HCT116 (cell line): ENCODE measurements around the gene ATXN1.

Experiments
- EGR1 ChIP-seq: IDR thresholded peaks from 2 replicates; pipeline ENCODE4 v1.6.1; 2012; ENCODE audit warnings: low read depth
- EZH2 ChIP-seq: fragments of 200-600 bp; sonication (generic); IDR thresholded peaks from 2 replicates; pipeline ENCODE4 v1.6.1; 2017; ENCODE audit warnings: antibody characterized with exemption, mixed run types
- EZH2phosphoT487 ChIP-seq: fragments of 200-600 bp; IDR thresholded peaks from 2 replicates; pipeline ENCODE4 v1.6.1; 2018; ENCODE audit warnings: antibody characterized with exemption, borderline replicate concordance
- POLR2A ChIP-seq: IDR thresholded peaks from 2 replicates; pipeline ENCODE4 v1.7.0; 2011; ENCODE audit warnings: borderline replicate concordance; ENCODE audit not compliant: insufficient read depth, insufficient read length; ENCODE audit errors: extremely low read depth
- TF ChIP-seq, protein P1 (sequence below), 3 experiments: fragments of 200-600 bp in 1 of 3; sonication (generic) in 1 of 3; IDR thresholded peaks in 2 of 3; conservative IDR thresholded peaks in 1 of 3; 2 replicates each; pipeline ENCODE4 v1.5.1; 2012 to 2017; ENCODE audit warnings: low read depth in 2 of 3, low read length in 2 of 3, antibody characterized with exemption in 1 of 3, borderline replicate concordance in 1 of 3, control low read depth in 1 of 3, mild to moderate bottlenecking in 1 of 3, mixed read lengths in 1 of 3, mixed run types in 1 of 3, moderate library complexity in 1 of 3; ENCODE audit not compliant: insufficient read depth in 1 of 3

- TF ChIP-seq, protein P1, sequence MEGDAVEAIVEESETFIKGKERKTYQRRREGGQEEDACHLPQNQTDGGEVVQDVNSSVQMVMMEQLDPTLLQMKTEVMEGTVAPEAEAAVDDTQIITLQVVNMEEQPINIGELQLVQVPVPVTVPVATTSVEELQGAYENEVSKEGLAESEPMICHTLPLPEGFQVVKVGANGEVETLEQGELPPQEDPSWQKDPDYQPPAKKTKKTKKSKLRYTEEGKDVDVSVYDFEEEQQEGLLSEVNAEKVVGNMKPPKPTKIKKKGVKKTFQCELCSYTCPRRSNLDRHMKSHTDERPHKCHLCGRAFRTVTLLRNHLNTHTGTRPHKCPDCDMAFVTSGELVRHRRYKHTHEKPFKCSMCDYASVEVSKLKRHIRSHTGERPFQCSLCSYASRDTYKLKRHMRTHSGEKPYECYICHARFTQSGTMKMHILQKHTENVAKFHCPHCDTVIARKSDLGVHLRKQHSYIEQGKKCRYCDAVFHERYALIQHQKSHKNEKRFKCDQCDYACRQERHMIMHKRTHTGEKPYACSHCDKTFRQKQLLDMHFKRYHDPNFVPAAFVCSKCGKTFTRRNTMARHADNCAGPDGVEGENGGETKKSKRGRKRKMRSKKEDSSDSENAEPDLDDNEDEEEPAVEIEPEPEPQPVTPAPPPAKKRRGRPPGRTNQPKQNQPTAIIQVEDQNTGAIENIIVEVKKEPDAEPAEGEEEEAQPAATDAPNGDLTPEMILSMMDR (IDR thresholded peaks at IDR 0.05 in 2 of 3, conservative IDR thresholded peaks at IDR 0.05 in 1 of 3; ENCODE audit: borderline replicate concordance in 1 of 3, insufficient read depth in 1 of 3, low read depth in 2 of 3, low read length in 2 of 3): no peak
- TF ChIP-seq EGR1 (no peak), POLR2A (no peak), EZH2phosphoT487 (no peak), EZH2 (no peak)
These were observed 46.7 kb upstream of the ATXN1 start for GRCh38 chr6:16807956-16808355.
